ENCODE results near the gene RANBP17. TPM values are rescaled to one million over a fixed set of nuclear protein-coding genes. Genes with fewer than 3 reads are reported as not detected.
A peak's percentile ranks its signal among the peaks of the same experiment; 100 is the strongest.

RANBP17 gene
- total and polyA plus RNA-seq, 9 of the 15 experiments (the other 6 are each of a cell fraction or from before 2014, with no cell fraction given): not detected

- H3K4me1 ChIP-seq (replicated peaks in 1 of 2; ENCODE audit: control insufficient read depth in 2 of 2, insufficient read depth in 2 of 2, low read length in 2 of 2): no peaks in the 10 kb centered on the region
- ATAC-seq (no peak), DNase-seq (ENCODE audit: extremely low read depth in 1 of 4, low spot score in 3 of 4) (no peak), FAIRE-seq (no peak)
- H3K4me2 ChIP-seq (ENCODE audit: insufficient read depth, low read length): no peak overlapping the region
- no peaks in the 10 kb centered on the region for H4K20me1 ChIP-seq (replicated peaks; ENCODE audit: control insufficient read depth, insufficient read depth, low read length)
- POLR2A ChIA-PET: no interaction called here
- H3K79me2 ChIP-seq (ENCODE audit: control insufficient read depth, insufficient read depth, low read length): no peaks in the 10 kb centered on the region
- no peak overlapping the region for H3K9ac ChIP-seq (ENCODE audit: insufficient read depth in 1 of 2, low read depth in 2 of 2, low read length in 2 of 2)
- H3K9me1 ChIP-seq (ENCODE audit: control insufficient read depth, insufficient read depth, low read length): no peaks in the 10 kb centered on the region
- H3K27me3 ChIP-seq (ENCODE audit: control insufficient read depth in 2 of 2, insufficient read depth in 2 of 2, low read length in 2 of 2): peaks cover 12 to 25% of the 10 kb centered on the region in 2 experiments; a peak in 4 of 5 replicates
- no peak overlapping the region for H2AFZ ChIP-seq (ENCODE audit: low read depth, low read length)
- no peak overlapping the region for H3K4me3 ChIP-seq
- no TSS peak for BruUV-seq (replicated peaks)
- TF ChIP-seq ZNF316 (IDR thresholded peaks at IDR 0.05) (peak; percentile 26; the same call in 1 of the 2 replicates), SPI1 (IDR thresholded peaks at IDR 0.05; ENCODE audit: borderline replicate concordance, low read depth, low read length) (peak; percentile 23; the same call in 1 of the 2 replicates), GTF2E2 (tag; IDR thresholded peaks at IDR 0.05) (no peak)
- H3K27ac ChIP-seq (ENCODE audit: extremely low read depth, low read depth, low read length): no peak overlapping the region
- in situ Hi-C loops (cut with MboI): no loop called here
- intact Hi-C loops (cut with micrococcal nuclease): no loop called here
- no peaks in the 10 kb centered on the region for H3K9me3 ChIP-seq (replicated peaks; ENCODE audit: control insufficient read depth, insufficient read depth, low read depth, low read length)
- no peaks in the 10 kb centered on the region for H3K36me3 ChIP-seq (ENCODE audit: control insufficient read depth, insufficient read depth, low read length)
- CTCF ChIA-PET (ENCODE audit: low intra/inter-chr PET ratio): no interaction called here
- WGBS (ENCODE audit: insufficient coverage, low coverage, missing lambda C conversion rate): 14% methylated on average over 20 of the region's 20 CpGs
Observed at GRCh38 chr5:171323806-171324632, 462.2 kb downstream of the RANBP17 start.

DNA sequence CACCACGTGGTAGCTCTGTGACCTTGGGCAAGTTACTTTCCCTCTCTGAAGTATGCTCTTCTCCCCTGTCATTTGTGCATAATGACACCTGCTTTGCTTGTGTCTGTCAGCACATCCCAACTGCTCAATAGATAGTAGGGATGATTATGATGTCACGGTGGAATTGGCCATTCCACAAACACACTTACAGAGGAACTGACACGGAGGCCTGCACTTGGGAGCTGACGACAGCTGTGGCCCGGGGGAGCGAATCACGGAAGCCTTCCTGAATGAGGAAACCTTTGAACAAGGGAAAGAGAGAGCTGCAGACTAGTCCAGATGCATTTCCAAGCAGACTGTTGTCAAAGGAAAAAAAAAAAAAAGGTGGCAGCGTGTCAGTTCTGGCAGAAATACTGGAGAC lies 468.2 kb downstream of the RANBP17 start:
- H3K4me3 ChIP-seq: no peak overlapping the region
- H4K20me1 ChIP-seq (replicated peaks; ENCODE audit: control insufficient read depth, insufficient read depth, low read length): no peaks in the 10 kb centered on the region
- no peaks in the 10 kb centered on the region for H3K4me1 ChIP-seq (replicated peaks in 1 of 2; ENCODE audit: control insufficient read depth in 2 of 2, insufficient read depth in 2 of 2, low read length in 2 of 2)
- WGBS (ENCODE audit: insufficient coverage, low coverage, missing lambda C conversion rate): 0% methylated on average over 8 of the region's 8 CpGs
- no peaks in the 10 kb centered on the region for H3K79me2 ChIP-seq (ENCODE audit: control insufficient read depth, insufficient read depth, low read length)
- CTCF ChIA-PET (ENCODE audit: low intra/inter-chr PET ratio): no interaction called here
- FAIRE-seq (no peak), DNase-seq (ENCODE audit: extremely low read depth in 1 of 4, low spot score in 3 of 4) (no peak), ATAC-seq (no peak)
- H3K9me1 ChIP-seq (ENCODE audit: control insufficient read depth, insufficient read depth, low read length): no peaks in the 10 kb centered on the region
- intact Hi-C loops (cut with micrococcal nuclease) (no loop called here), in situ Hi-C loops (cut with MboI) (loop anchor here (10.0 kb wide), 1 partner anchor 585 kb away; no protein-coding TSS in a partner anchor)
- POLR2A ChIA-PET: no interaction called here
- H3K36me3 ChIP-seq (ENCODE audit: control insufficient read depth, insufficient read depth, low read length): no peaks in the 10 kb centered on the region
- H3K9ac ChIP-seq (ENCODE audit: insufficient read depth in 1 of 2, low read depth in 2 of 2, low read length in 2 of 2): no peak overlapping the region
- no peak overlapping the region for H2AFZ ChIP-seq (ENCODE audit: low read depth, low read length)
- no peaks in the 10 kb centered on the region for H3K9me3 ChIP-seq (replicated peaks; ENCODE audit: control insufficient read depth, insufficient read depth, low read depth, low read length)
- no peak overlapping the region for H3K4me2 ChIP-seq (ENCODE audit: insufficient read depth, low read length)
- H3K27ac ChIP-seq (ENCODE audit: extremely low read depth, low read depth, low read length): no peak overlapping the region
- peaks cover 2 to 21% of the 10 kb centered on the region in 2 experiments; a peak in 4 of 5 replicates for H3K27me3 ChIP-seq (ENCODE audit: control insufficient read depth in 2 of 2, insufficient read depth in 2 of 2, low read length in 2 of 2)
- BruUV-seq (replicated peaks): no TSS peak
- TF ChIP-seq, protein P1, sequence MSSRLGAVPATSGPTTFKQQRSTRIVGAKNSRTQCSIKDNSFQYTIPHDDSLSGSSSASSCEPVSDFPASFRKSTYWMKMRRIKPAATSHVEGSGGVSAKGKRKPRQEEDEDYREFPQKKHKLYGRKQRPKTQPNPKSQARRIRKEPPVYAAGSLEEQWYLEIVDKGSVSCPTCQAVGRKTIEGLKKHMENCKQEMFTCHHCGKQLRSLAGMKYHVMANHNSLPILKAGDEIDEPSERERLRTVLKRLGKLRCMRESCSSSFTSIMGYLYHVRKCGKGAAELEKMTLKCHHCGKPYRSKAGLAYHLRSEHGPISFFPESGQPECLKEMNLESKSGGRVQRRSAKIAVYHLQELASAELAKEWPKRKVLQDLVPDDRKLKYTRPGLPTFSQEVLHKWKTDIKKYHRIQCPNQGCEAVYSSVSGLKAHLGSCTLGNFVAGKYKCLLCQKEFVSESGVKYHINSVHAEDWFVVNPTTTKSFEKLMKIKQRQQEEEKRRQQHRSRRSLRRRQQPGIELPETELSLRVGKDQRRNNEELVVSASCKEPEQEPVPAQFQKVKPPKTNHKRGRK (tag; IDR thresholded peaks at IDR 0.05): no peak
- TF ChIP-seq GATA2 (CRISPR knock-in tag; IDR thresholded peaks at IDR 0.05): no peak
- TF ChIP-seq BCOR (IDR thresholded peaks at IDR 0.05): no peak
- TF ChIP-seq TCF7 (IDR thresholded peaks at IDR 0.05; ENCODE audit: borderline replicate concordance): no peak
- TF ChIP-seq SMARCA5 (IDR thresholded peaks at IDR 0.05): no peak
- TF ChIP-seq NELFE (IDR thresholded peaks at IDR 0.05; ENCODE audit: insufficient read depth, insufficient read length): no peak
- no peak for TF ChIP-seq STAT6 (CRISPR knock-in tag; IDR thresholded peaks at IDR 0.05)

Measured in K562 (cell line).